ENCODE data around the gene RNASEH2B.

RNASEH2B gene

GRCh38 chr13:50995854-50996253 is 86.3 kb downstream of the RNASEH2B start:
- no peak for DNase-seq (ENCODE audit: low read depth in 2 of 2)

DNA sequence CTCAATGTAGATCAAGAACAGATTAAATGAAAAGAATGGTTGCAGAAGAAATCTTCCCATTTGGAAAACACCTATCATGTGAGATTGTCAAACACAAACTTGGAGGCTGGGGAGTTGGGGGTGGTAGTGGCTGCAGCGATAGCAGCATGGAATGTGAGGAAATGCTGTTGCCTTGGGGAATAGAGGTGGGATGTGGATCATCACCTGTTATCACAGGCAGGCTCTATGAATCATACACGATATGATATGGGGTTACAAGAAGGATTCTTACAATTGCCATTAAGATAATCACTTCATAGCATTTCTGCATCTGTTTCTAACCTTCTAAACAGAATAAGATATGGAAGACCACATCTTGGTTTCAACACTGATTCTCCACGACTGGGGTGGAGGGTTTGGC is 88.7 kb downstream of the RNASEH2B start:
- DNase-seq (ENCODE audit: low read depth in 2 of 2), result no peak

DNA sequence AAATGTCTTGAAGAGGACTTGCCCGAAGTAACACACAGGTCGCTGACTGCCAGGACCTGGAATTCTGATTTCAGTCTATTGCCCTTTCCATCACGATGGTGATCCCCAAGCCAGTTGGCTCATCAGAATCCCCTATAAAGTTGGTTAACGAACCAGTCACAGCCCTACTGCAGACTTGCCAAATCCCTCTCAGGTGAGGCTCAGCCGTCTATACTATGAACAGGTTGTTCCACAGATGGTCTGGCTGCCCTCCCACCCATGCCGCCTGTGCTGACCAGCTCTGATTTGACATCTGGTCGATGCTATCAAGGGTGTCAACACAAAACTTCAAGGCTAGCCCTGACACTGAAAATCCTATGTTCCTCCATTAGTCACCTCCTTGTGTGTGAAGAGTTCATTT is 90.0 kb downstream of the RNASEH2B start:
- DNase-seq (ENCODE audit: low read depth in 2 of 2), result no peak

DNA sequence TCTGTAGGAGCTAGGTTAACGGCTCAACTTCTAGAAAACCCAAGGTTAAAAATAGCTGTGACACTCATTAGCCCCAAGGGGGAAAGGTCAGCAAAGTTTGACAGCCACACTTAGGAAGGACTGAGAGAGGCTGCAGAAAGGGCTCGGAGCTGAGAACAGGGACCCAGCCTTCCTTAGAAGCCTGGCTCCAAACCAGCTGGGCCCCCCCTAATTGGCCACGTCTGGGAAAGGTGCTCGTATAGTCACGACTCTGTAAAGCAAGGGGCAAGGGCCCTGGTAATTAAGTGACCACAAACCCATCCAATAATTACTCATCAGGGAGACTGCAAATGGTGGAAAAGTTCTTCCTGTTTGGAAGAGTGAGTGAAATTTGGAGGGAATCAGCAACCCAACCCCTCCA is 90.5 kb downstream of the RNASEH2B start:
- no peak for DNase-seq (ENCODE audit: low read depth in 2 of 2)

GRCh38 chr13:51000571-51001260 is 91.1 kb downstream of the RNASEH2B start:
- DNase-seq (ENCODE audit: low read depth in 2 of 2), result no peak

GRCh38 chr13:51001335-51001734 is 91.7 kb downstream of the RNASEH2B start:
- DNase-seq (ENCODE audit: low read depth in 2 of 2), result no peak

- no peak for DNase-seq (ENCODE audit: low read depth in 2 of 2)
Observed at GRCh38 chr13:51002736-51003135, 93.1 kb downstream of the RNASEH2B start.

- no peak for DNase-seq (ENCODE audit: low read depth in 2 of 2)
Observed at GRCh38 chr13:51003642-51004041, 94.1 kb downstream of the RNASEH2B start.

DNA sequence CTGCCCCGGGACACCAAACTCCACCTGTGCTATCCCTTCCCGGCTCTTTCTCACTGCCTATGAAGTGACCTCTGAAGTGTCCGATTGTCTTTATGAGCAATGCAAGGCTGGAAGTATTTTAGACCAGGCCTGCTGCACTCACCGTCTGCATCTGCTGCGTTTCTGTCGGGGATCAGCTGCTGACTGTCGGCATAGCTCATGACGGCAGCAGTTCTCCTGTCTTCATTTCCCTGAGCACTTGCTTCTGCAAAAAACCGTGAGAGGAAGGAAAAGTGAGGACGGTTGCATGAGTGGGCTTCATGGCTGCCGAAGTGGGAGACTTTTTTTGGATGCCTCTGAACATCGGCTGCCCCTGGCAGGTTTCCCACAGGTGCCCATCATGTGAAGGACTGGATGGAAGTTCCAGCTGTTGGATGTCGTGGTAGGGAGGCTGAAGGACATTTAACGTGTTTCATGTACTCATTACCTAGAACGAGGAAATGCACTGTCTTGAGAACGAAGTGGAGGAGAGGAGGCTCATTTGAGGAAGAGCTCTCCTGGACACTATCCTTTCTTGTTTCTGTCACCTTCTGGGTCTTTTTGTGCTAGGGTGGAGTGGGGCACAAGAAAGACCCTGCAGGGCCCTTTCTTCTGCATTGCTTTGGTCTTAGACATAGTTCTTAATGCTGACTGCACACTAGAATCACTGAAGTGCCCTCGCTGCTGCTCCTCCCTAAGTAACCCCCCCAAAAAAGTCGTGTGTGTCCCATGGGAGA is 94.7 kb downstream of the RNASEH2B start:
- no peak for DNase-seq (ENCODE audit: low read depth in 2 of 2)

DNA sequence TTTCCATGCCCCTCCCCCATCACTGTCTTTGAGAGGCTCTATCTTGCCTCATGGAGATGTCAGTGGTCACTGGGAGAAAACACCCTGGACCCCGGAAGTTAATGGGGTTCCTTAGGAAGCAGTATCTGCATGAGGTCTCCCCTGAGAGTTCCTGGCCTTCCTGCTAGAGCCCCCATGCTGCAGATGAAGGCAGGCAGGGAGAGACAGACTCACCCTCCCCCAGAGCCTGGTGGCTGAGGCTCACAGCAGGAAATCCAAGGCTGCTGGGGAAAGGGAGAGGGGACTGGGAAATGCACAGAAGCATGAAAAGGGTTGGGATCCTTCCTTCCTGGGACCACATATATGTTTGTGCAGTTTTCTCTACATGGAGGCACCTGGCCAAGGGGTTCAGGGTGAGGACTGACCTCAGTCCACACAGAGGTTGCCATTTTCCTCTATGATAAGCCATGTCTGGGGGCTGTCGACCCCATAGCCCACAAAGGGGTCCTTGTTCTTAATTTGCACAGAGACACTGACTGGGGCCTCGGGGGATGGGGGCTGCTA is 95.4 kb downstream of the RNASEH2B start:
- no peak for DNase-seq (ENCODE audit: low read depth in 2 of 2)

GRCh38 chr13:51005566-51005965 is 96.0 kb downstream of the RNASEH2B start:
- no peak for DNase-seq (ENCODE audit: low read depth in 2 of 2)

Measured in stimulated activated CD4-positive, alpha-beta T cell treated with anti-CD3 and anti-CD28 coated beads, Interleukin-1b, Interleukin-23, amount 100 ng/mL, for 4 hours (primary cell).